Myocyte (in vitro differentiated cells): ENCODE measurements around the gene ZNF426. TPM values are rescaled to one million over a fixed set of nuclear protein-coding genes. Genes with fewer than 3 reads are reported as not detected.
"Not testable (repeated sequence)": the region's sequence is repeated elsewhere in the genome, so short reads cannot be mapped to it uniquely, and the experiment has no call there.

Source experiments
- DNase-seq: peaks from one replicate; pipeline ENCODE4 v3.0.0-alpha.2; 2012; ENCODE audit warnings: low read depth
- polyA plus RNA-seq: library from polyadenylated mRNA; unstranded; fragments of >200 nt; gene quantifications from one replicate; pipeline ENCODE4 v1.2.1, GENCODE V29; 2012; ENCODE audit warnings: missing spikeins
- total RNA-seq: library from RNA; depleted of rRNA; stranded (reverse); fragments of >200 nt; gene quantifications from 2 replicates; pipeline ENCODE4 v1.2.3, GENCODE V29; 2014

ZNF426 gene
- total RNA-seq = 13.7 and 18.0 TPM in 2 replicates
- polyA plus RNA-seq = 6.2 TPM

DNA sequence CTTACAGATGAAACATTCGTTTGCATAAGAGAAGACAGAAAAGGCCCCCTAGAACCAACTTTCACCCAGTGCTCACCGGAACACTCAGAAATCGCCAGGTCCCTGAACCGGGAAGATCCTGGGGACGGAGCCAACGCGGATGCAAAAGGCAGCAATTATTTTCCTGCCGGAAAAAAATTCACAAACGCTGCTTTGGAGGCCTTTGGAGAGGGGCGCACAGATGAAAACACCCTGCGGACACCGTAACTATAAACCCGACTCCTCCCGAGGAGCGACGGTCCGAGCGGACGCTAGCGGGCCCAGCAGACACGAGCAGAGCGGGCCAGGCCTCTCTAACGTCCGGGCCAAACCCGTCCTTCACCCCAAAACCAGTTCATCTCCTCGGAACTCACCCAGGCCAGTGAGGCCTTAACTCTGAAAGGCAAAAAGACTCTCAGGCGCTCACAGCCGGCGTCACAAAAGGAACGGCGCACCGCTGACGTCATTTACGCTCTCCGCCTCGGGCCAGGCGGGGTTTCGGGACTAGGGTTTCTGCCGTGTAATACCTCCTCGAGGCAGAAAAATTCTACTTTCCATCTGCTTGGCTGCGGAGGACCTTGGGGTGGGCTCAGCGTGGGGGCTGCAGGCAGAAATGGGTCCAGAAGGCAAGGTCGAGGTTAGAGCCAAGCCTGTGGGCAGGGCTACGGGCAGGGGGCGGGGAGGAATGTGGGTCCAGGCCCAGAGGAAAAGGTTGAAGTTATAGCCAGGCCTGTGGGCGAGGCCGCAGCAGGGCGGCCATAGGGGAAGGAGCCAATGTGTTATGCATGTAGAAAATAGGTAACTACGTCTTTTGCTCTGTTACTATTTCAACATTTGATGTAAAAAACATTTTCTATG is at the start of gene ZNF426:
ZNF426 (minus strand) TSS at position 463 of the 876 bp plus-strand sequence. CDS start 2,413 bp downstream, outside the sequence.
- peak; percentile 92 for DNase-seq

GRCh38 chr19:9586764-9587163 is 48.3 kb upstream of the ZNF426 start:
- DNase-seq = peak; percentile 62

- DNase-seq = peak; percentile 87
Measured at GRCh38 chr19:9584073-9584833, 45.8 kb upstream of the ZNF426 start, which contains the start of gene ZNF121. TSS of gene ZNF121 (minus strand) at chr19:9584504. CDS start at chr19:9568097, 16,407 bp downstream.

- DNase-seq = not testable (repeated sequence)
Measured at GRCh38 chr19:9582081-9582725, 43.8 kb upstream of the ZNF426 start.

DNA sequence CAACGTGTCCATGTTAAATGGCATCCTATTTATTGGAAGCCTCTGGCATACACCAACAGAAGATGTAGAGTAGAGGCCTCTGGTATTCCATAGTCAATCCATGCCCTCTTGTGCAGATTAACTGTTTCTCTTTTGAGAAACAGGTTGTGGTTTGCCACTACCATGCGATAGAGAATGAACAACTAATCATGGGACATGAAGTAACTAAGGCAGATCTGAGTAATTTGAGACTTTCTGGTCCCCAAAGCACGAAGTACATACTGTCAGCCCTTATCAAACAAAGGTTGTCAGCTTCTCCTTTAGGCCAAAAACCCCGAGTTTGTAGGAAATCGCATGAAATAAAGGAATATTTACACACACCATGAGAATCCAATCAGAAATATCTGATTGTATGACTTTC is 42.3 kb upstream of the ZNF426 start:
- no peak for DNase-seq

DNA sequence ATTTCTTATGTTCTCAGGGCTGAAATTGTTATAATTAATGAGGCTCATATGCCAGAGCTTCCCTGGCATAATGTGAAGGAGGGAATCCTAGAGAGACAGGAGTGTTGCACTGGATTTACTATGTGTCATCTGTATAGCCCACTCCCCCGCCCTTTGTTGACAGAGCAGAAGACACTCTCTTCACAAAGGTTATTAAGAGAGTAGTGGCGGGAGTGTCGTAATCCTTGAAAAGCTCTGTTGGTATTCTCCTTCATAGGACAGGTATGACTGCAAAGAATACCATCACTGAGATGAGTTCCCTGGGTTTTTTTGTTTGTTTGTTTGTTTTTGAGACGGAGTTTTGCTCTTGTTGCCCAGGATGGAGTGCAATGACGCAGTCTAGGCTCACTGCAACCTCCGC is 31.8 kb upstream of the ZNF426 start:
- no peak for DNase-seq

GRCh38 chr19:9566729-9567128 is 28.3 kb upstream of the ZNF426 start:
- DNase-seq = no peak

- no peak for DNase-seq
Measured at GRCh38 chr19:9565900-9566705, 27.7 kb upstream of the ZNF426 start.

- no peak for DNase-seq
Measured at GRCh38 chr19:9552536-9553274, 14.3 kb upstream of the ZNF426 start.

DNA sequence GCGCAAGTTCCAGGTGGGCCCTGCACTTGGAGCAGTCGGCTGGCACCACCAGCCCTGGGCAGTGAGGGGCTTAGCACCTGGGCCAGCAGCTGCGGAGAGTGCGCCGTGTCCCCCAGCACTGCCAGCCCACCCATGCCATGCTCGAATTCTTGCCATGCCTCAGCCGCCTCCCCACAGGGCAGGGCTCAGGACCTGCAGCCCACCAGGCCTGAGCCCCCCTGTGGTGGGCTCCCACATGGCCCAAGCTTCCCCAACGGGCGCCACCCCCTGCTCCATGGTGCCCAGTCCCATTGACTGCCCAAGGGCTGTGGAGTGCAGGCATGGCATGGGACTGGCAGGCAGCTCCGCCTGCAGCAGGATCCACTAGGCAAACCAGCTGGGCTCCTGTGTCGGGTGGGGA is 9.4 kb upstream of the ZNF426 start:
- DNase-seq = no peak

DNA sequence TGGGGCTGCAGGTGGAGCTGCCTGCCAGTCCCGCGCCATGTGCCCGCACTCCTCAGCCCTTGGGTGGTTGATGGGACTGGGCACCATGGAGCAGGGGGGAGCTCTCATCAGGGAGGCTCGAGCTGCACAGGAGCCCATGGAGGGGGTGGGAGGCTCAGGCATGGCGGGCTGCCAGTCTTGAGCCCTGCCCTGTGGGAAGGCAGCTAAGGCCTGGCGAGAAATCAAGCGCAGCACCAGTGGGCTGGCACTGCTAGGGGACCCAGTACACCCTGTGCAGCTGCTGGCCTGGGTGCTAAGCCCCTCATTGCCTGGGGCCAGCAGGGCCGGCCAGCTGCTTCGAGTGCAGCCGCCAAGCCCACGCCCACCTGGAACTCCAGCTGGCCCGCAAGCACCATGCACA is 2.8 kb upstream of the ZNF426 start:
- DNase-seq = not testable (repeated sequence)

- DNase-seq = not testable (repeated sequence)
Measured at GRCh38 chr19:9539921-9540320, 1.5 kb upstream of the ZNF426 start.

GRCh38 chr19:9539201-9539600 is 756 bp upstream of the ZNF426 start:
- DNase-seq = not testable (repeated sequence)

DNA sequence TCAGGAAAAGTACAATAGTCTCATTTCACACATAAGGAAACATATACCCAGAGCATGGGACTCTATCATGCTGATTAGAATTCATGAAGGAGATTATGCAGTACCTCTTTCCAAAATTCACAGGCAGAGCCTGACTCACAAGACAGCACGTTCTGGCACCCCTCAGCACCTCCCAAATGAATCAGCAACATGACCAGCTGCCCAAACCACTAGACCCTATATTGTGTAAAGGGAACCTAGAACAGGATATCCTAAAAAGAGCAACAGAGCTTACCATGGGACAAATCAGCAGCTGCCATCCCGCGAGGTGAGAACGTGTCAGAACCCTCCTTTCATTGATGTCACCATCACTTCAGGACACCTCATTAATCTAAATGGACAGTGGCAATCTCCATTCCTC is 2.5 kb downstream of the ZNF426 start:
- DNase-seq = peak; percentile 14

DNA sequence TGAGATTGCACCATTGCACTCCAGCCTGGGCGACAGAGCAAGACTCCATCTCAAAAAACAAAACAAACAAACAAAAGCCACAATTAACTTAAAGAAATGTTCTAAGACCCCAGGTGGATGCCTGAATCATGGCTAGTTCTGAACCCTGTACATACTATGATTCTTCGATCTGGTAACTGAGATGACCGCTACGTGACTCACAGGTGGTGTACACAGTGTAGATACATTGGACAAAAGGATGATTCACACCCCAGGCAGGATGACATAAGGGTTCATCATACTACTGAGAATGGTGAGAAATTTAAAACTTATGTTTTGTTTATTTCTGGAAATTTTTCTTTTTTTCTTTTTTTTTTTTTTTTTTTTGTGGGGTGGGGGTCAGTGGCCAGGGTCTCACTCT is 6.5 kb downstream of the ZNF426 start:
- DNase-seq = no peak

GRCh38 chr19:9528757-9529336 is 9.6 kb downstream of the ZNF426 start:
- DNase-seq = no peak

DNA sequence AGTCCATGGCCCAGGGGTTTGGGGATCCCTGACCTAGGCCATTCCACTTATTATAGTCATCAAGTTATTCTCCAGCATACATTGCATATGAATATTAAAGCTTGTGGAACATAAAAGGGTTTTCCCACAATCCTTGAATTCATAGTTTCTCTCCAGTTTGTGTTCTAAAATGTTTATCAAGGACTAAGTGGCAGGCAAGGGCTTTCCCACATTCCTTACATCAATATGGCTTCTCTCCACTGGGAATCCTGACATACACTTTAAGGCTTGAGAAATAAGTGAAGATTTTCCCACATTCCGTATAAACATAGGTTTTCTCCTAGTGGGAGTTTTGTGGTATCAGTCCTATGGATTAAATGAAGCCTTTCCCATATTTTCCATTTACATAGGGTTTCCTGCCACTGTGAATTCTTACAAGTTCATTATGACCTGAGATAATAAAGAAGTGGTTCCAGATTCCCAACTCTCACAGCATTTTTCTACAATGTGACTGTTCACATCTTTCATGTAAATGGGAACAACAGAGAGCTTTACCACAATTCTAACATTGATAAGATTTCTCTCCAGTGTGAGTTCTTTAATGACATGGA is 14.5 kb downstream of the ZNF426 start:
- peak; percentile 3 for DNase-seq

DNA sequence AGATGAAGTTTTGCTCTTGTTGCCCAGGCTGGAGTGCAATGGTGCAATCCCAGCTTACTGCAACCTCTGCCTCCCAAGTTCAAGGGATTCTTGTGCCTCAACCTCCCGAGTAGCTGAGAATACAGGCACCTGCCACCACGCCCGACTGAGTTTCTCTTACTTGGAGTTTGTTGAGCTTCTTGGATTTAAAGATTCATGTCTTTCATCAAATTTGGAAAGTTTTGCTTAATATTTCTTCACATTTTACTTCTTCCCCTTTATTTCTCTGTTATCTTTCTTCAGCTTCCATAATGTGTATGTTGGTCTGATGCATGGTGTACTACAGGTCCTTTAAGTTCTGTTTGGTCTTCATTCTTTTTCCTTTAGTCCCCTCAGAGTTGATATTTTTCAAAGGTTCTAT is 31.2 kb downstream of the ZNF426 start:
- no peak for DNase-seq

GRCh38 chr19:9500796-9501195 is 37.6 kb downstream of the ZNF426 start:
- DNase-seq = no peak
